CD4-positive, CD25-positive, alpha-beta regulatory T cell (primary cell): Measurements from ENCODE around the gene ACTA2. TPM values are rescaled to one million over a fixed set of nuclear protein-coding genes. Genes with fewer than 3 reads are reported as not detected.

Experiments
- ATAC-seq, 2 donors: fragments of 150-1000 bp; cut with Tn5 transposase; one replicate each; pipeline ENCODE4 v1.10.0; 2021; ENCODE audit warnings: low read depth in 2 of 2, moderate number of reproducible peaks in 2 of 2, moderate library complexity in 1 of 2
- DNase-seq, 3 donors: peaks; one replicate each; pipeline versions ENCODE4 v3.0.0 to v3.0.0-alpha.2; 2012 to 2022; ENCODE audit warnings: mixed read lengths in 1 of 3
- H3K27ac ChIP-seq: one replicate; pipeline ENCODE4 v1.7.0; 2013; ENCODE audit warnings: mild to moderate bottlenecking, low read length; ENCODE audit not compliant: insufficient read depth, poor library complexity, severe bottlenecking
- H3K27me3 ChIP-seq: one replicate; pipeline ENCODE4 v1.7.0; 2013; ENCODE audit warnings: low read length; ENCODE audit not compliant: control insufficient read depth, insufficient read depth
- H3K36me3 ChIP-seq: one replicate; pipeline ENCODE4 v1.7.0; 2013; ENCODE audit warnings: mild to moderate bottlenecking, low read length, moderate library complexity; ENCODE audit not compliant: control insufficient read depth, insufficient read depth
- H3K4me1 ChIP-seq: 2 replicates; pipeline ENCODE4 v1.7.0; 2013; ENCODE audit warnings: mild to moderate bottlenecking, low read length; ENCODE audit not compliant: insufficient read depth, control insufficient read depth, poor library complexity, severe bottlenecking
- H3K4me3 ChIP-seq: one replicate; pipeline ENCODE4 v1.7.0; 2013; ENCODE audit warnings: low read depth, mild to moderate bottlenecking, low read length, moderate library complexity
- H3K9me3 ChIP-seq, 2 experiments: 1 replicate in 1 of 2; 2 replicates in 1 of 2; pipeline ENCODE4 v1.7.0; 2013; ENCODE audit warnings: low read length in 2 of 2, mild to moderate bottlenecking in 1 of 2, moderate library complexity in 1 of 2; ENCODE audit not compliant: control insufficient read depth in 2 of 2
- H3K27ac Mint-ChIP-seq, 3 donors: one replicate each; pipeline ENCODE4 v1.8.0; 2020 to 2022; ENCODE audit warnings: mild to moderate bottlenecking in 3 of 3, mixed read lengths in 3 of 3, moderate library complexity in 2 of 3
- H3K27me3 Mint-ChIP-seq: one replicate; pipeline ENCODE4 v1.8.0; 2022; ENCODE audit warnings: mild to moderate bottlenecking, mixed read lengths
- H3K36me3 Mint-ChIP-seq: one replicate; pipeline ENCODE4 v1.8.0; 2020; ENCODE audit warnings: mixed read lengths
- H3K4me1 Mint-ChIP-seq, 4 donors: one replicate each; pipeline ENCODE4 v1.8.0; 2020 to 2022; ENCODE audit warnings: mixed read lengths in 4 of 4, mild to moderate bottlenecking in 1 of 4
- H3K4me3 Mint-ChIP-seq, 4 donors: one replicate each; pipeline ENCODE4 v1.8.0; 2020 to 2022; ENCODE audit warnings: mild to moderate bottlenecking in 4 of 4, mixed read lengths in 4 of 4, moderate library complexity in 3 of 4
- H3K9me3 Mint-ChIP-seq, 7 donors: one replicate each; pipeline ENCODE4 v1.8.0; 2020 to 2022; ENCODE audit warnings: mixed read lengths in 7 of 7, mild to moderate bottlenecking in 3 of 7, moderate library complexity in 2 of 7
- polyA plus RNA-seq, 4 donors: library from polyadenylated mRNA; unstranded; fragments of 300-500 nt; fragmentation: Illumina TruSeq; gene quantifications; one replicate each; pipeline ENCODE4 v1.2.3, GENCODE V29; 2021
- total RNA-seq: library from RNA; stranded (reverse); gene quantifications from one replicate; pipeline ENCODE4 v1.2.3, GENCODE V29; 2022

The ACTA2 gene
- total and polyA plus RNA-seq, 5 donors from 2014 or later, result 26.2 to 65.9 (median 53.1) TPM

- H3K9me3 Mint-ChIP-seq, result no peaks in the 10 kb centered on the region
- H3K4me3 ChIP-seq, result peak overlapping the region; percentile 29
Measured at GRCh38 chr10:88889559-88890337, 62.8 kb downstream of the ACTA2 start.

GRCh38 chr10:88888810-88889445, 63.6 kb downstream of the ACTA2 start:
- Mint-ChIP-seq H3K27me3 (no peaks in the 10 kb centered on the region), H3K4me1 (peaks cover 52 to 97% (median 81%) of the 10 kb centered on the region in 4 donors), H3K36me3 (peaks cover 7% of the 10 kb centered on the region), H3K27ac (peak overlapping the region in 1 of 3 donors; percentile 53), H3K4me3 (peak overlapping the region in 1 of 4 donors; percentile 56), H3K9me3 (no peaks in the 10 kb centered on the region)
- Histone ChIP-seq H3K9me3 (no peaks in the 10 kb centered on the region), H3K4me1 (peaks cover 53% of the 10 kb centered on the region), H3K27ac (no peak overlapping the region), H3K36me3 (no peaks in the 10 kb centered on the region), H3K4me3 (peak overlapping the region; percentile 51), H3K27me3 (no peaks in the 10 kb centered on the region)
- no peak for ATAC-seq
- no peak for DNase-seq

More at GRCh38 chr10:88889559-88890337, 62.8 kb downstream of the ACTA2 start:
- DNase-seq (no peak), ATAC-seq (no peak)
- no peaks in the 10 kb centered on the region for H3K9me3 ChIP-seq
- Mint-ChIP-seq H3K4me1 (peaks cover 58 to 95% (median 81%) of the 10 kb centered on the region in 4 donors), H3K27ac (peak overlapping the region in 2 of 3 donors; percentile 22 to 29), H3K4me3 (peak overlapping the region in 3 of 4 donors; percentile 7 to 38 (median 12)), H3K36me3 (peaks cover 9% of the 10 kb centered on the region), H3K27me3 (no peaks in the 10 kb centered on the region)
- no peaks in the 10 kb centered on the region for H3K27me3 ChIP-seq
- no peaks in the 10 kb centered on the region for H3K36me3 ChIP-seq
- no peak overlapping the region for H3K27ac ChIP-seq
- H3K4me1 ChIP-seq, result peaks cover 45% of the 10 kb centered on the region

DNA sequence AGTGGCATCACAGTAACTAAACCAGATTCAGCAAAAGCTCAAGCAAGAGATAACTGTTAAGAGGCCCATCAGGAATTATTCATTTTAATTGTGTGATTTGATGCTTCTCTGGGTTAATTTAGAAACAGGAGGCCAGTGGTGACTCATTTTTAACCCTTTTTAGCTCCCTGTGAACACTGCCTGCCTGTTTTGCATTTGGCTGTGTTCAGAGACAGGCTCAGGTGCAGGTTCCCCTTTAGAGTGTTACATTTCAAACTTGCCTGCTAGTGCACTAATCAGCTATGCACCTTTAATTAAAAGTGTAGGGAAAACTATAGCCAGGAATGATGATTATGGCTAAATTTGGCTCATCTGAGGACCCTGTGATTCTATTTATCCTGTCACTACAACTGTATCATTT, 66.0 kb downstream of the ACTA2 start:
- peak overlapping the region; percentile 84 for H3K4me3 ChIP-seq
- H3K36me3 ChIP-seq, result no peaks in the 10 kb centered on the region
- H3K4me3 Mint-ChIP-seq, result peak overlapping the region in 3 of 4 donors; percentile 47 to 100 (median 51)
- H3K9me3 ChIP-seq, result no peaks in the 10 kb centered on the region
- H3K27ac Mint-ChIP-seq, result peak overlapping the region in 1 of 3 donors; percentile 98
- peak in 1 of 3 donors; percentile 49 for DNase-seq
- H3K9me3 Mint-ChIP-seq, result no peaks in the 10 kb centered on the region
- peaks cover 52 to 97% (median 86%) of the 10 kb centered on the region in 4 donors for H3K4me1 Mint-ChIP-seq
- peaks cover 4% of the 10 kb centered on the region for H3K36me3 Mint-ChIP-seq
- peaks cover 72% of the 10 kb centered on the region for H3K4me1 ChIP-seq
- H3K27me3 Mint-ChIP-seq, result no peaks in the 10 kb centered on the region
- H3K27me3 ChIP-seq, result no peaks in the 10 kb centered on the region
- no peak overlapping the region for H3K27ac ChIP-seq
- ATAC-seq, result peak; percentile 61 to 63

Other genes starting within 250 kb of the ACTA2 start
- not detected for gene LIPK, start 246.5 kb downstream of the ACTA2 start, total RNA-seq
- not detected for gene LIPK, start 246.5 kb downstream of the ACTA2 start, polyA plus RNA-seq
- 0.44 TPM for gene LIPN, start 192.8 kb downstream of the ACTA2 start, total RNA-seq
- under 1 TPM; 0.39 to 0.67 (median 0.50) TPM for gene LIPN, start 192.8 kb downstream of the ACTA2 start, polyA plus RNA-seq
- not detected for gene LIPM, start 150.0 kb downstream of the ACTA2 start, total RNA-seq
- gene LIPM, start 150.0 kb downstream of the ACTA2 start, polyA plus RNA-seq, result not detected
- gene ANKRD22, start 100.9 kb downstream of the ACTA2 start, total RNA-seq, result not detected
- gene ANKRD22, start 100.9 kb downstream of the ACTA2 start, polyA plus RNA-seq, result under 1 TPM; 0.10 to 0.20 (median 0.18) TPM
- gene STAMBPL1, start 72.5 kb downstream of the ACTA2 start, total RNA-seq, result 40.5 TPM
- 10 to 100 TPM; 12.2 to 15.3 (median 13.9) TPM for gene STAMBPL1, start 72.5 kb downstream of the ACTA2 start, polyA plus RNA-seq
- gene FAS, start 38.0 kb upstream of the ACTA2 start, total RNA-seq, result 169 TPM
- 100 to 1,000 TPM in 3 of 4 donors, 10 to 100 TPM in 1; 84.3 to 141 (median 113) TPM for gene FAS, start 38.0 kb upstream of the ACTA2 start, polyA plus RNA-seq